Measurements from ENCODE around the gene TPGS2.

TPGS2 gene

GRCh38 chr18:36752929-36753865, 75.6 kb downstream of the TPGS2 start:
- Histone ChIP-seq H3K4me3 (no peak overlapping the region), H3K27ac (no peak overlapping the region)

GRCh38 chr18:36745219-36745975, 83.4 kb downstream of the TPGS2 start:
- Histone ChIP-seq H3K4me3 (no peak overlapping the region), H3K27ac (no peak overlapping the region)

GRCh38 chr18:36744261-36744876, 84.4 kb downstream of the TPGS2 start:
- Histone ChIP-seq H3K27ac (no peak overlapping the region), H3K4me3 (no peak overlapping the region)
